Measurements from ENCODE around the gene DSP. TPM values are rescaled to one million over a fixed set of nuclear protein-coding genes. Genes with fewer than 3 reads are reported as not detected.

The DSP gene
- total RNA-seq, 1 experiment from 2014 or later, result 104 TPM

- Histone ChIP-seq H3K27me3 (ENCODE audit: insufficient read depth, low read length) (no peaks in the 10 kb centered on the region), H3K9me3 (ENCODE audit: control insufficient read depth in 1 of 2, insufficient read depth in 1 of 2, low read depth in 1 of 2, low read length in 2 of 2) (no peaks in the 10 kb centered on the region), H3K79me2 (ENCODE audit: insufficient read depth, low read length) (no peaks in the 10 kb centered on the region), H3K4me1 (ENCODE audit: control insufficient read depth in 1 of 2, insufficient read depth in 2 of 2, low read length in 2 of 2) (no peaks in the 10 kb centered on the region), H3K36me3 (ENCODE audit: control insufficient read depth in 1 of 2, insufficient read depth in 2 of 2, low read length in 2 of 2) (no peaks in the 10 kb centered on the region), H4K20me1 (ENCODE audit: insufficient read depth) (no peaks in the 10 kb centered on the region), H3K4me2 (ENCODE audit: low read length) (no peak overlapping the region), H3K9ac (ENCODE audit: low read length) (no peak overlapping the region), H3K4me3 (replicated peaks in 1 of 2; ENCODE audit: low read depth in 1 of 2, low read length in 2 of 2) (no peak overlapping the region), H3K9me2 (ENCODE audit: insufficient read depth) (no peaks in the 10 kb centered on the region), H3K27ac (ENCODE audit: low read depth, low read length) (no peak overlapping the region), H2AFZ (ENCODE audit: low read depth, low read length, poor library complexity, severe bottlenecking) (no peak overlapping the region)
- ChIA-PET POLR2A (no interaction called here), CTCF (no interaction called here), RAD21 (ENCODE audit: low non-redundant PET in 1 of 2, low total read pairs in 2 of 2, uncharacterized antibody in 2 of 2, unreplicated experiment in 2 of 2) (no interaction called here)
- BruUV-seq (replicated peaks), result no TSS peak
- DNase-seq (ENCODE audit: low read depth, low spot score) (no peak), ATAC-seq (no peak)
- intact Hi-C loops (cut with micrococcal nuclease), result loop anchor here (10.0 kb wide), 1 partner anchor 376 kb away; no protein-coding TSS in a partner anchor
- TF ChIP-seq SRF (IDR thresholded peaks at IDR 0.05; ENCODE audit: low read depth), result no peak
- TF ChIP-seq, protein P1, sequence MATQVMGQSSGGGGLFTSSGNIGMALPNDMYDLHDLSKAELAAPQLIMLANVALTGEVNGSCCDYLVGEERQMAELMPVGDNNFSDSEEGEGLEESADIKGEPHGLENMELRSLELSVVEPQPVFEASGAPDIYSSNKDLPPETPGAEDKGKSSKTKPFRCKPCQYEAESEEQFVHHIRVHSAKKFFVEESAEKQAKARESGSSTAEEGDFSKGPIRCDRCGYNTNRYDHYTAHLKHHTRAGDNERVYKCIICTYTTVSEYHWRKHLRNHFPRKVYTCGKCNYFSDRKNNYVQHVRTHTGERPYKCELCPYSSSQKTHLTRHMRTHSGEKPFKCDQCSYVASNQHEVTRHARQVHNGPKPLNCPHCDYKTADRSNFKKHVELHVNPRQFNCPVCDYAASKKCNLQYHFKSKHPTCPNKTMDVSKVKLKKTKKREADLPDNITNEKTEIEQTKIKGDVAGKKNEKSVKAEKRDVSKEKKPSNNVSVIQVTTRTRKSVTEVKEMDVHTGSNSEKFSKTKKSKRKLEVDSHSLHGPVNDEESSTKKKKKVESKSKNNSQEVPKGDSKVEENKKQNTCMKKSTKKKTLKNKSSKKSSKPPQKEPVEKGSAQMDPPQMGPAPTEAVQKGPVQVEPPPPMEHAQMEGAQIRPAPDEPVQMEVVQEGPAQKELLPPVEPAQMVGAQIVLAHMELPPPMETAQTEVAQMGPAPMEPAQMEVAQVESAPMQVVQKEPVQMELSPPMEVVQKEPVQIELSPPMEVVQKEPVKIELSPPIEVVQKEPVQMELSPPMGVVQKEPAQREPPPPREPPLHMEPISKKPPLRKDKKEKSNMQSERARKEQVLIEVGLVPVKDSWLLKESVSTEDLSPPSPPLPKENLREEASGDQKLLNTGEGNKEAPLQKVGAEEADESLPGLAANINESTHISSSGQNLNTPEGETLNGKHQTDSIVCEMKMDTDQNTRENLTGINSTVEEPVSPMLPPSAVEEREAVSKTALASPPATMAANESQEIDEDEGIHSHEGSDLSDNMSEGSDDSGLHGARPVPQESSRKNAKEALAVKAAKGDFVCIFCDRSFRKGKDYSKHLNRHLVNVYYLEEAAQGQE (IDR thresholded peaks at IDR 0.05; ENCODE audit: low read depth), result no peak
- TF ChIP-seq EGR1 (IDR thresholded peaks at IDR 0.05; ENCODE audit: low read depth), result no peak
- no peak for TF ChIP-seq ZFX (IDR thresholded peaks at IDR 0.05)
- TF ChIP-seq CBX3 (IDR thresholded peaks at IDR 0.05; ENCODE audit: low read depth), result no peak
- no peak for TF ChIP-seq TCF7L2 (IDR thresholded peaks at IDR 0.05; ENCODE audit: borderline replicate concordance, extremely low read depth, insufficient read depth, insufficient read length)
- no peak for TF ChIP-seq FOSL1 (IDR thresholded peaks at IDR 0.05; ENCODE audit: low read depth)
- no peak for TF ChIP-seq SP1 (IDR thresholded peaks at IDR 0.05; ENCODE audit: low read depth)
- TF ChIP-seq CEBPB (IDR thresholded peaks at IDR 0.05; ENCODE audit: low read depth), result no peak
- no peak for TF ChIP-seq ELF1 (IDR thresholded peaks at IDR 0.05; ENCODE audit: borderline replicate concordance, low read depth)
- no peak for TF ChIP-seq EZH2 (IDR thresholded peaks at IDR 0.05)
- TF ChIP-seq JUND (IDR thresholded peaks at IDR 0.05), result no peak
- TF ChIP-seq, protein P2, sequence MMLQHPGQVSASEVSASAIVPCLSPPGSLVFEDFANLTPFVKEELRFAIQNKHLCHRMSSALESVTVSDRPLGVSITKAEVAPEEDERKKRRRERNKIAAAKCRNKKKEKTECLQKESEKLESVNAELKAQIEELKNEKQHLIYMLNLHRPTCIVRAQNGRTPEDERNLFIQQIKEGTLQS (IDR thresholded peaks at IDR 0.05), result no peak
- no peak for TF ChIP-seq MAX (IDR thresholded peaks at IDR 0.05)
- TF ChIP-seq YY1 (IDR thresholded peaks at IDR 0.05; ENCODE audit: extremely low read depth, insufficient replicate concordance, low read depth, low read length), result no peak
- TF ChIP-seq, protein P3, sequence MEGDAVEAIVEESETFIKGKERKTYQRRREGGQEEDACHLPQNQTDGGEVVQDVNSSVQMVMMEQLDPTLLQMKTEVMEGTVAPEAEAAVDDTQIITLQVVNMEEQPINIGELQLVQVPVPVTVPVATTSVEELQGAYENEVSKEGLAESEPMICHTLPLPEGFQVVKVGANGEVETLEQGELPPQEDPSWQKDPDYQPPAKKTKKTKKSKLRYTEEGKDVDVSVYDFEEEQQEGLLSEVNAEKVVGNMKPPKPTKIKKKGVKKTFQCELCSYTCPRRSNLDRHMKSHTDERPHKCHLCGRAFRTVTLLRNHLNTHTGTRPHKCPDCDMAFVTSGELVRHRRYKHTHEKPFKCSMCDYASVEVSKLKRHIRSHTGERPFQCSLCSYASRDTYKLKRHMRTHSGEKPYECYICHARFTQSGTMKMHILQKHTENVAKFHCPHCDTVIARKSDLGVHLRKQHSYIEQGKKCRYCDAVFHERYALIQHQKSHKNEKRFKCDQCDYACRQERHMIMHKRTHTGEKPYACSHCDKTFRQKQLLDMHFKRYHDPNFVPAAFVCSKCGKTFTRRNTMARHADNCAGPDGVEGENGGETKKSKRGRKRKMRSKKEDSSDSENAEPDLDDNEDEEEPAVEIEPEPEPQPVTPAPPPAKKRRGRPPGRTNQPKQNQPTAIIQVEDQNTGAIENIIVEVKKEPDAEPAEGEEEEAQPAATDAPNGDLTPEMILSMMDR (IDR thresholded peaks at IDR 0.05 in 2 of 3, conservative IDR thresholded peaks at IDR 0.05 in 1 of 3; ENCODE audit: borderline replicate concordance in 1 of 3, insufficient read depth in 1 of 3, low read depth in 2 of 3, low read length in 2 of 3), result no peak
- TF ChIP-seq POLR2AphosphoS5 (IDR thresholded peaks at IDR 0.05; ENCODE audit: low read depth, low read length), result no peak
Observed at GRCh38 chr6:7628479-7628878, 87.0 kb downstream of the DSP start.

All from HCT116 (cell line).